ENCODE measurements around the gene DDB1. TPM values are rescaled to one million over a fixed set of nuclear protein-coding genes. Genes with fewer than 3 reads are reported as not detected.

DDB1 gene
- total and polyA plus RNA-seq, 8 donors = 140 to 203 (median 184) TPM

DNA sequence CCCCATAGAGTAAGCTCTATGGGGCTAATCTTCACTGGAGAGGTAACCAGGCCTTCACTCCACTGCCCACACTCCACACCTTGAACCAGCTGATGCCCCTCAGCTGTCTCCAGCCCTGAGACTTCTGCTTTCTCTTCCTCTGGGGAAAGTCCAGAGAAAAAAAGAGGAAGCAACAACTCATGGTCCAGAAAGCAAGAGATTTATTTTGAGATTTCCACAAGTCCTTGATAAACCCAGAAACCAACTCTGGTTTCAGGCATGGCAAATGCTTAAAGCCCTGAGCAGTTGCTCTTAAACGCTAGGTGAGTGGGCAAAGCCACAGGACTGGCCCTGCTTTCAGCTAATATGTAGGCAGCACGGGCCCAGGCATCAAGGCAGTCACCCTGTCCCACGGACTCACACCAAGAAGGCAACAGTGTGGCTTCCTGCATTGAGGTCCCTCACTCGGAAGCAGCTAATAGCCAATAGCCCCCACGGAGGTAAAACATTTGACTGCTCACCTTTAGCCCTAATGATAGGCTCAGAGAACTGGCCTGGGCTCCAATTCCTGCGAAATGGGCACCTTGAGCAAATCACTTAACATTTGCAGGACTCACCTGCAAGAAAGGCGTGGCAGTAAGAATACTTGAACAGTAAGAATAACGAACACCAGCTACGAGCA is 24.5 kb upstream of the DDB1 start:
- H3K27ac ChIP-seq = peak overlapping the region in 1 of 2 donors; percentile 79
- H3K9me3 ChIP-seq = no peaks in the 10 kb centered on the region
- ATAC-seq (no peak), DNase-seq (no peak)
- H3K4me1 ChIP-seq = peaks cover 0 to 40% of the 10 kb centered on the region in 2 donors
- no peaks in the 10 kb centered on the region for H3K27me3 ChIP-seq
- no peak overlapping the region for H3K4me3 ChIP-seq
- TF ChIP-seq, protein P1, sequence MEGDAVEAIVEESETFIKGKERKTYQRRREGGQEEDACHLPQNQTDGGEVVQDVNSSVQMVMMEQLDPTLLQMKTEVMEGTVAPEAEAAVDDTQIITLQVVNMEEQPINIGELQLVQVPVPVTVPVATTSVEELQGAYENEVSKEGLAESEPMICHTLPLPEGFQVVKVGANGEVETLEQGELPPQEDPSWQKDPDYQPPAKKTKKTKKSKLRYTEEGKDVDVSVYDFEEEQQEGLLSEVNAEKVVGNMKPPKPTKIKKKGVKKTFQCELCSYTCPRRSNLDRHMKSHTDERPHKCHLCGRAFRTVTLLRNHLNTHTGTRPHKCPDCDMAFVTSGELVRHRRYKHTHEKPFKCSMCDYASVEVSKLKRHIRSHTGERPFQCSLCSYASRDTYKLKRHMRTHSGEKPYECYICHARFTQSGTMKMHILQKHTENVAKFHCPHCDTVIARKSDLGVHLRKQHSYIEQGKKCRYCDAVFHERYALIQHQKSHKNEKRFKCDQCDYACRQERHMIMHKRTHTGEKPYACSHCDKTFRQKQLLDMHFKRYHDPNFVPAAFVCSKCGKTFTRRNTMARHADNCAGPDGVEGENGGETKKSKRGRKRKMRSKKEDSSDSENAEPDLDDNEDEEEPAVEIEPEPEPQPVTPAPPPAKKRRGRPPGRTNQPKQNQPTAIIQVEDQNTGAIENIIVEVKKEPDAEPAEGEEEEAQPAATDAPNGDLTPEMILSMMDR (IDR thresholded peaks at IDR 0.05) = no peak
- intact Hi-C loops (cut with DNase I) = no loop called here
- peaks cover 0 to 32% of the 10 kb centered on the region in 2 donors for H3K36me3 ChIP-seq

DNA sequence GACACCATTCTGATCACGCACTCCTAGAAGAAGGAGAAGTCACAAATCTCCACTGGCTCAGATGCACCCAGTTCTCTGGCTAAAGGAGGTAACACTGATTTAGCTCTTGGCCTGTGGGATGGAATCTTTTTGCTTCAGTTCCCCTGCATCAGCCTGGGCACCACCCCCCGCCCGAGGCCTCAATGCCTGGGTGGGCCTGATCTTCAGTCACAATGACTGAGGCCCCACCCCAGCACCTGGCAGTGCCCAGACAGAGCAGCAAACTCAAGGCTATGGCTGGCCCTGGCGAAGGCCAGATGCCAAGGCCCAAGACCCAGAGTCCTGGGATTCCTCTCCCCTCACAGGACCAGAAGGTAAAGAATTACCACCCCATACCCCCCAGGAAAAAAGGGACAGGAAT is 23.8 kb upstream of the DDB1 start:
- TF ChIP-seq, protein P1 (IDR thresholded peaks at IDR 0.05) = no peak
- H3K9me3 ChIP-seq = no peaks in the 10 kb centered on the region
- peaks cover 0 to 39% of the 10 kb centered on the region in 2 donors for H3K36me3 ChIP-seq
- no peak for DNase-seq
- intact Hi-C loops (cut with DNase I) = no loop called here
- H3K4me1 ChIP-seq = peaks cover 0 to 40% of the 10 kb centered on the region in 2 donors
- H3K27me3 ChIP-seq = no peaks in the 10 kb centered on the region
- H3K4me3 ChIP-seq = no peak overlapping the region
- no peak for ATAC-seq
- H3K27ac ChIP-seq = peak overlapping the region in 1 of 2 donors; percentile 79

DNA sequence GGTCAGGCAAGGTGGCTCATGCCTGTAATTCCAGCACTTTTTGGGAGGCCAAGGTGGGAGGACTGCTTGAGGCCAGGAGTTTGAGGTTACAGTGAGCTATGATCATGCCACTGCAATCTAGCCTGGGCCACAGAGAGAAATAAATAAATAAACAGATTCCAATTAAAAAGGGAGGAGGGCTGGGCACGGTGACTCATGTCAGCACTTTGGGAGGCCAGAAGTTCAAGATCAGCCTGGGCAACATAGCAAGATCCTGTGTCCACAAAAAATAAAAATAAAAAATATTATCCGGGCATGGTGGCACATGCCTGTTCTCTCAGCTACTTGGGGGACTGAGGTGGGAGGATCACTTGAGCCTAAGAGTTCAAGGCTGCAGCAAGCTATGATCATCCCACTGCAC is 21.3 kb upstream of the DDB1 start:
- intact Hi-C loops (cut with DNase I) = no loop called here
- DNase-seq (no peak), ATAC-seq (no peak)
- Histone ChIP-seq H3K27me3 (no peaks in the 10 kb centered on the region), H3K36me3 (peaks cover 0 to 63% of the 10 kb centered on the region in 2 donors), H3K4me1 (peaks cover 0 to 18% of the 10 kb centered on the region in 2 donors), H3K9me3 (no peaks in the 10 kb centered on the region), H3K27ac (no peak overlapping the region), H3K4me3 (no peak overlapping the region)
- TF ChIP-seq, protein P1 (IDR thresholded peaks at IDR 0.05) = no peak

DNA sequence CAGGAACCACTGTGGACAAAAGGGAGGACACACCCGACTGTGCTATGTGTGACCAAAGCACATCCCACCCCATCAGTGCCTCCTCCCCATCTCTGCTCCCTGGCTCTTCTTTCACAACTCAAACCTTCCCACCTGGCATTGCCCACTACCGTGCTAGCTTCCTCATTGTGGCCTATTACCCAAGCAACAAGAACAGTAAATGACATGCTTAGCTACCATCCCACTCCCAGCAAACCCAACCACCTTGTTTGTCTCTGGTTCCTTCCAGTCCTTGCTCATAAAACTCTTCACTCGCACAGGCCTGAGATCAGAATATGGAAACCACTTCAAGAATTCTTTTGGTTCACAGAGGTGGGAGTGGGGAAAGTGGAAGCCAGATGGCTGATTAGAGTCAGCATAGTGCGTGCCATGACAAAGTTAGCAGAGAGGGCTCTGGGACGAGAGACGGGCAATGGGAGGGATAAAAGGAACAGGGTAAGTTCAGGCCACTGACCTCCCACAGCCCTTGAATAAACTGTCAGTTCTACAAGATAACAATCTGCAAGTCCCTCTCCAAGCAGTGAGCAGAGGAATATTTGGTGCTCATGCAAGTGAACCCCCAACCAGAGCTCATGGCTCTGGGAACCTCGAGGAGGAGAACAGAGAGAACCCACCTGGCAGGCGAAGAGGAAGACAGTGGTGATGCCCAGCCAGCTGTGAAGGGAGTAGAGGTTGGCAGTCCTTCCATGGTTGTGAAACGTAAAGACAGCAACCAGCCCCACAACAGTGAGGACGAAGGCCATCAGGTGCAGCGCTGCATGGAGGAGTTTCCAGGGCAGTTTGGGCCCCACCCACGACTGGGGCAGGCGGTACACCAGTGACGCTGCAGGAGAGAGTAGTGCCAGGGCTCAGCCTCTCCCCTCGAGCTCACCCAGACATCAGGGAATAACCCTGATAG is 20.5 kb upstream of the DDB1 start:
- Histone ChIP-seq H3K27me3 (no peaks in the 10 kb centered on the region), H3K36me3 (peaks cover 0 to 71% of the 10 kb centered on the region in 2 donors), H3K4me3 (no peak overlapping the region), H3K4me1 (peaks cover 0 to 20% of the 10 kb centered on the region in 2 donors), H3K27ac (no peak overlapping the region), H3K9me3 (no peaks in the 10 kb centered on the region)
- ATAC-seq (no peak), DNase-seq (no peak)
- TF ChIP-seq, protein P1 (IDR thresholded peaks at IDR 0.05) = no peak
- intact Hi-C loops (cut with DNase I) = no loop called here

DNA sequence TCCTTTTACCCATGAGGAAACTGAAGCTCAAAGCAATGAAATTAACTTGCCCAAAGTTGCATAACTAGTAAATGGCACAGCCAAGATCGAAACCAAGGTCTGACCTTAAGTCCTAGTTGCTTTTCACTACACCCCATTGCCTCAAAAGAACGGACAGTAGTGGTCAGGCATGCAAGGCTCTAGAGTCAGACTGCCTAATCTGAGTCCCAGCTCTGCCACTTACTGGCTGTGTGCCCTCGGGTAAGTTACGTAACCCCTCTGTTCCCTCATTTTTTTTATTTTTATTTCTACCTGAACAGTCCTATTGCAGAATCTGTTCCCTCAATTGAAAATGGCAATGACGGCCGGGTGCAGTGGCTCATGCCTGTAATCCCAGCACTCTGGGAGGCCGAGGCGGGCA is 19.1 kb upstream of the DDB1 start:
- Histone ChIP-seq H3K4me3 (no peak overlapping the region), H3K27me3 (no peaks in the 10 kb centered on the region), H3K36me3 (peaks cover 0 to 80% of the 10 kb centered on the region in 2 donors), H3K9me3 (no peaks in the 10 kb centered on the region), H3K4me1 (peaks cover 0 to 24% of the 10 kb centered on the region in 2 donors), H3K27ac (no peak overlapping the region)
- intact Hi-C loops (cut with DNase I) = no loop called here
- TF ChIP-seq, protein P1 (IDR thresholded peaks at IDR 0.05) = no peak
- DNase-seq (no peak), ATAC-seq (no peak)

Data from left lung (tissue), 10 donors.